IMR-90 (cell line): ENCODE data around the gene GOLGA3. TPM values are rescaled to one million over a fixed set of nuclear protein-coding genes. Genes with fewer than 3 reads are reported as not detected.

ENCODE experiments used
- ATAC-seq: fragments of 200-7000 bp; cut with Tn5 transposase; 2 replicates; pipeline ENCODE4 v1.9.1; 2020; ENCODE audit warnings: low read depth, mild to moderate bottlenecking, moderate library complexity
- BruUV-seq: library from RNA; stranded (reverse); fragments of 400-500 nt; replicated peaks from 2 replicates; lab custom pipeline; 2021; lab: Mats Ljungman, UMichigan
- CTCF ChIA-PET: fragments of 300-600 bp; formaldehyde crosslinking; extraction: SDS; loops from one replicate; lab custom pipeline; 2021; ENCODE audit warnings: antibody characterized with exemption; lab: Yijun Ruan, JAX
- POLR2A ChIA-PET: fragments of 300-600 bp; sonication (Branson Sonifier 250); formaldehyde crosslinking; loops from one replicate; lab custom pipeline; 2022; ENCODE audit warnings: antibody characterized with exemption; ENCODE audit not compliant: unreplicated experiment; lab: Charles Lee
- DNase-seq: peaks from one replicate; pipeline ENCODE4 v3.0.0; 2013
- H2AFZ ChIP-seq: replicated peaks from 2 replicates; pipeline ENCODE3; 2013; ENCODE audit warnings: low read length, mild to moderate bottlenecking; ENCODE audit not compliant: poor library complexity
- H2AK5ac ChIP-seq: 2 replicates; pipeline ENCODE4 v1.6.1; 2013; ENCODE audit warnings: low read depth, low read length, inconsistent platforms
- H2AK9ac ChIP-seq: replicated peaks from 2 replicates; pipeline ENCODE3; 2013; ENCODE audit warnings: mild to moderate bottlenecking, low read depth, low read length, moderate library complexity; ENCODE audit not compliant: poor library complexity
- H2BK120ac ChIP-seq: 2 replicates; pipeline ENCODE4 v1.6.1; 2013; ENCODE audit warnings: low read depth, low read length, inconsistent platforms
- H2BK15ac ChIP-seq: 3 replicates; pipeline ENCODE4 v1.6.1; 2013; ENCODE audit warnings: low read depth, low read length, inconsistent platforms
- H2BK20ac ChIP-seq: 2 replicates; pipeline ENCODE4 v1.6.1; 2013; ENCODE audit warnings: low read depth, mild to moderate bottlenecking, inconsistent platforms, low read length, moderate library complexity
- H2BK5ac ChIP-seq: 2 replicates; pipeline ENCODE4 v1.6.1; 2013; ENCODE audit warnings: mild to moderate bottlenecking, low read depth, low read length, inconsistent platforms; ENCODE audit not compliant: poor library complexity, severe bottlenecking
- H3K14ac ChIP-seq: replicated peaks from 2 replicates; pipeline ENCODE4 v1.6.1; 2013; ENCODE audit warnings: low read depth, low read length, inconsistent platforms
- H3K18ac ChIP-seq: 2 replicates; pipeline ENCODE4 v1.6.1; 2013; ENCODE audit warnings: low read depth, low read length, control low read depth
- H3K23ac ChIP-seq: 2 replicates; pipeline ENCODE4 v1.6.1; 2013; ENCODE audit warnings: low read depth, low read length, inconsistent platforms
- H3K27ac ChIP-seq: 2 replicates; pipeline ENCODE4 v1.5.1; 2013; ENCODE audit warnings: mild to moderate bottlenecking, control low read depth, low read length; ENCODE audit not compliant: insufficient read depth
- H3K27me3 ChIP-seq: 2 replicates; pipeline ENCODE4 v1.6.1; 2013; ENCODE audit warnings: low read length; ENCODE audit not compliant: control insufficient read depth, insufficient read depth
- H3K36me3 ChIP-seq: 2 replicates; pipeline ENCODE4 v1.6.1; 2013; ENCODE audit warnings: low read length, mixed read lengths; ENCODE audit not compliant: control insufficient read depth, insufficient read depth
- H3K4ac ChIP-seq: 2 replicates; pipeline ENCODE4 v1.6.1; 2013; ENCODE audit warnings: low read depth, low read length, inconsistent platforms
- H3K4me1 ChIP-seq: 2 replicates; pipeline ENCODE4 v1.6.1; 2013; ENCODE audit warnings: low read length, mixed read lengths; ENCODE audit not compliant: control insufficient read depth, insufficient read depth
- H3K4me2 ChIP-seq: 2 replicates; pipeline ENCODE4 v1.6.1; 2013; ENCODE audit warnings: low read depth, mild to moderate bottlenecking, control low read depth, low read length, moderate library complexity
- H3K4me3 ChIP-seq: 2 replicates; pipeline ENCODE4 v1.5.1; 2013; ENCODE audit warnings: low read depth, mild to moderate bottlenecking, control low read depth, low read length, moderate library complexity; ENCODE audit not compliant: insufficient read depth
- H3K56ac ChIP-seq: 2 replicates; pipeline ENCODE4 v1.6.1; 2013; ENCODE audit warnings: low read length, inconsistent platforms; ENCODE audit not compliant: insufficient read depth; ENCODE audit errors: extremely low read depth
- H3K79me1 ChIP-seq, 2 experiments: 2 replicates each; pipeline ENCODE4 v1.6.1; 2013; ENCODE audit warnings: low read length in 2 of 2, inconsistent platforms in 1 of 2, low read depth in 1 of 2
- H3K9ac ChIP-seq: 2 replicates; pipeline ENCODE4 v1.6.1; 2013; ENCODE audit warnings: low read depth, low read length, control low read depth
- H3K9me1 ChIP-seq: 2 replicates; pipeline ENCODE4 v1.6.1; 2013; ENCODE audit warnings: low read length, inconsistent platforms; ENCODE audit not compliant: insufficient read depth
- H3K9me3 ChIP-seq: 2 replicates; pipeline ENCODE4 v1.6.1; 2013; ENCODE audit warnings: low read length; ENCODE audit not compliant: control insufficient read depth, insufficient read depth
- H4K20me1 ChIP-seq: 2 replicates; pipeline ENCODE4 v1.6.1; 2013; ENCODE audit warnings: low read length, inconsistent platforms; ENCODE audit not compliant: insufficient read depth
- H4K5ac ChIP-seq: 2 replicates; pipeline ENCODE4 v1.6.1; 2013; ENCODE audit warnings: mild to moderate bottlenecking, low read depth, low read length, control low read depth
- H4K8ac ChIP-seq, 2 experiments: 2 replicates each; pipeline ENCODE4 v1.6.1; 2013; ENCODE audit warnings: low read depth in 2 of 2, low read length in 2 of 2, control low read depth in 1 of 2, inconsistent platforms in 1 of 2
- H4K91ac ChIP-seq: 2 replicates; pipeline ENCODE4 v1.6.1; 2013; ENCODE audit warnings: low read depth, low read length, inconsistent platforms; ENCODE audit not compliant: insufficient read depth
- BHLHE40 ChIP-seq: fragments of 150-350 bp; IDR thresholded peaks from 2 replicates; pipeline ENCODE4 v1.6.1; 2016; ENCODE audit warnings: mild to moderate bottlenecking, low read depth, low read length
- CEBPB ChIP-seq: IDR thresholded peaks from 2 replicates; pipeline ENCODE4 v1.6.1; 2012; ENCODE audit warnings: low read depth, low read length, improper control_type of control experiment
- ELK1 ChIP-seq: fragments of 150-350 bp; IDR thresholded peaks from 2 replicates; pipeline ENCODE4 v1.6.1; 2016; ENCODE audit warnings: low read depth, mild to moderate bottlenecking, low read length, moderate library complexity, borderline replicate concordance
- FOS ChIP-seq: fragments of 150-350 bp; IDR thresholded peaks from 2 replicates; pipeline ENCODE4 v1.6.1; 2016; ENCODE audit warnings: low read depth, low read length
- MAZ ChIP-seq: IDR thresholded peaks from 2 replicates; pipeline ENCODE4 v1.6.1; 2012; ENCODE audit warnings: low read depth, mild to moderate bottlenecking, low read length, improper control_type of control experiment, moderate library complexity, borderline replicate concordance
- MXI1 ChIP-seq: IDR thresholded peaks from 2 replicates; pipeline ENCODE4 v1.6.1; 2012; ENCODE audit warnings: low read depth, mild to moderate bottlenecking, low read length, moderate library complexity, borderline replicate concordance
- NFE2L2 ChIP-seq: fragments of 150-350 bp; IDR thresholded peaks from 2 replicates; pipeline ENCODE4 v1.6.1; 2016; ENCODE audit warnings: low read depth, mild to moderate bottlenecking, low read length
- POLR2A ChIP-seq: IDR thresholded peaks from 2 replicates; pipeline ENCODE4 v1.6.1; 2012; ENCODE audit warnings: mild to moderate bottlenecking, low read depth, low read length
- RAD21 ChIP-seq: IDR thresholded peaks from 2 replicates; pipeline ENCODE4 v1.6.1; 2012; ENCODE audit warnings: low read length, improper control_type of control experiment
- RCOR1 ChIP-seq: IDR thresholded peaks from 2 replicates; pipeline ENCODE4 v1.6.1; 2012; ENCODE audit warnings: mild to moderate bottlenecking, low read length, improper control_type of control experiment; ENCODE audit not compliant: insufficient replicate concordance
- RFX5 ChIP-seq: IDR thresholded peaks from 2 replicates; pipeline ENCODE4 v1.8.0; 2012; ENCODE audit warnings: low read depth, mild to moderate bottlenecking, low read length, moderate library complexity
- SMC3 ChIP-seq: fragments of 150-350 bp; IDR thresholded peaks from 2 replicates; pipeline ENCODE4 v1.6.1; 2016; ENCODE audit warnings: low read depth, mild to moderate bottlenecking, antibody characterized with exemption, low read length, moderate library complexity
- USF2 ChIP-seq: fragments of 150-350 bp; IDR thresholded peaks from 2 replicates; pipeline ENCODE4 v1.6.1; 2017; ENCODE audit warnings: mild to moderate bottlenecking, antibody characterized with exemption, low read length, low read depth
- WGBS, 2 experiments: methylation state at CpG; one replicate each; pipeline versions ENCODE4 v1.1.5 to v1.1.7; 2013; ENCODE audit warnings: missing lambda C conversion rate in 2 of 2; ENCODE audit not compliant: insufficient read length in 1 of 2; ENCODE audit errors: extremely low coverage in 2 of 2; 5-methylcytosine and 5-hydroxymethylcytosine counted together
- dilution Hi-C: fragments of 300-500 bp; cut with HindIII; formaldehyde crosslinking; loops from one replicate; pipeline ENCODE4 v1.14.3; 2018; ENCODE audit warnings: low sequenced_read_pairs; ENCODE audit not compliant: unreplicated experiment
- in situ Hi-C: fragments of 300-500 bp; cut with MboI; formaldehyde crosslinking; loops from 3 replicates; pipeline ENCODE4 v1.14.3; 2019; ENCODE audit warnings: low sequenced_read_pairs, inconsistent platforms, mixed read lengths
- intact Hi-C: fragments of 100-400 bp; cut with micrococcal nuclease; formaldehyde crosslinking; loops from 2 replicates; pipeline ENCODE4 v1.10.0; 2022
- polyA plus RNA-seq, 3 experiments: library from polyadenylated mRNA; depleted of rRNA; stranded (reverse); fragments of >200 nt; gene quantifications; 2 replicates each; pipeline ENCODE4 v1.2.3, GENCODE V29; 2012; ENCODE audit warnings: low replicate concordance in 1 of 3
- total RNA-seq: library from RNA; depleted of rRNA; stranded (reverse); fragments of >200 nt; gene quantifications from 2 replicates; pipeline ENCODE4 v1.2.3, GENCODE V29; 2012

The GOLGA3 gene
- total and polyA plus RNA-seq, 2 of the 4 experiments (the other 2 are of a cell fraction), result 39.6 to 99.8 TPM

- H2AK5ac ChIP-seq, result no peak overlapping the region
- intact Hi-C loops, result no loop called here
- H4K8ac ChIP-seq, result no peak overlapping the region
- no peak overlapping the region for H2BK5ac ChIP-seq
- DNase-seq (no peak), ATAC-seq (no peak)
- dilution Hi-C loops, result no loop called here
- no peak overlapping the region for H2BK15ac ChIP-seq
- no peak overlapping the region for H3K56ac ChIP-seq
- no peak overlapping the region for H3K9ac ChIP-seq
- no peak overlapping the region for H2BK20ac ChIP-seq
- no peak overlapping the region for H3K14ac ChIP-seq
- H2AK9ac ChIP-seq, result no peak overlapping the region
- H3K4ac ChIP-seq, result no peak overlapping the region
- H4K91ac ChIP-seq, result no peak overlapping the region
- ChIA-PET POLR2A (interaction anchor here (1.1 kb wide), 1 partner anchor 12 kb away, joined by 3 read pairs; no protein-coding TSS in a partner anchor), CTCF (no interaction called here)
- H3K18ac ChIP-seq, result no peak overlapping the region
- no peaks in the 10 kb centered on the region for H3K27me3 ChIP-seq
- peaks cover 4% of the 10 kb centered on the region for H3K4me1 ChIP-seq
- H4K5ac ChIP-seq, result no peak overlapping the region
- in situ Hi-C loops, result no loop called here
- H3K79me1 ChIP-seq, result peaks cover 0 to 20% of the 10 kb centered on the region in 2 experiments; a peak in 3 of 4 replicates
- H3K4me2 ChIP-seq, result no peak overlapping the region
- H3K27ac ChIP-seq, result no peak overlapping the region
- H3K36me3 ChIP-seq, result peaks cover 27% of the 10 kb centered on the region
- no peak overlapping the region for H3K23ac ChIP-seq
- H3K9me1 ChIP-seq, result peaks cover 6% of the 10 kb centered on the region; the same call in 1 of the 2 replicates
- WGBS, 2 experiments, result no CpG with 5 or more reads among the region's 5 CpGs
- TF ChIP-seq NFE2L2, result no peak
- TF ChIP-seq RFX5, result no peak
- no peak for TF ChIP-seq SMC3
- TF ChIP-seq POLR2A, result no peak
- no peak for TF ChIP-seq RCOR1
- TF ChIP-seq ELK1, result no peak
- no peak for TF ChIP-seq MAZ
- TF ChIP-seq RAD21, result no peak
- no peak for TF ChIP-seq BHLHE40
- TF ChIP-seq CEBPB, result no peak
- TF ChIP-seq USF2, result no peak
- TF ChIP-seq FOS, result no peak
- no peak for TF ChIP-seq MXI1
- H2AFZ ChIP-seq, result peak overlapping the region; percentile 7
- no peaks in the 10 kb centered on the region; the same call in 1 of the 2 replicates for H4K20me1 ChIP-seq
- no TSS peak for BruUV-seq
- no peak overlapping the region for H2BK120ac ChIP-seq
- no peak overlapping the region for H3K4me3 ChIP-seq
- no peaks in the 10 kb centered on the region for H3K9me3 ChIP-seq
These were observed 5.6 kb upstream of the GOLGA3 start for GRCh38 chr12:132834181-132834711.
